Fibroblast of villous mesenchyme (primary cell): ENCODE data around the gene BMPR2. TPM values are rescaled to one million over a fixed set of nuclear protein-coding genes. Genes with fewer than 3 reads are reported as not detected.

Source experiments
- DNase-seq: peaks from one replicate; pipeline ENCODE4 v3.0.0-alpha.2; 2010; ENCODE audit warnings: low read depth
- H3K4me3 ChIP-seq: 2 replicates; pipeline ENCODE4 v1.5.1; 2011; ENCODE audit warnings: low read depth, mild to moderate bottlenecking, low read length
- CTCF ChIP-seq: IDR thresholded peaks from 2 replicates; pipeline ENCODE4 v1.5.1; 2012; ENCODE audit warnings: low read depth, mild to moderate bottlenecking, low read length; ENCODE audit not compliant: insufficient read depth
- small RNA-seq: library from RNA; depleted of rRNA; stranded (forward); fragments of <200 nt; gene quantifications from one replicate; pipeline ENCODE3, GENCODE V24; 2012
- total RNA-seq: library from RNA; depleted of rRNA; stranded (reverse); fragments of >200 nt; gene quantifications from 2 replicates; pipeline ENCODE4 v1.2.3, GENCODE V29; 2012

The BMPR2 gene
- total RNA-seq, 1 donor = 47.9 TPM

GRCh38 chr2:202609381-202610145 is 233.4 kb downstream of the BMPR2 start:
- no peak for TF ChIP-seq CTCF
- DNase-seq = no peak
- H3K4me3 ChIP-seq = no peak overlapping the region

- DNase-seq = no peak
- H3K4me3 ChIP-seq = no peak overlapping the region
- TF ChIP-seq CTCF = no peak
Measured at GRCh38 chr2:202610380-202610779, 234.3 kb downstream of the BMPR2 start.

GRCh38 chr2:202612145-202612544 is 236.0 kb downstream of the BMPR2 start:
- H3K4me3 ChIP-seq = no peak overlapping the region
- no peak for DNase-seq
- no peak for TF ChIP-seq CTCF

- H3K4me3 ChIP-seq = no peak overlapping the region
- no peak for DNase-seq
- TF ChIP-seq CTCF = no peak
Measured at GRCh38 chr2:202613479-202613878, 237.4 kb downstream of the BMPR2 start.

Small RNA genes lying within 50 kb of the gene (small RNA-seq; reads per million reads assigned to genes)
- not detected for gene MTND4LP17
- not detected for gene RN7SL753P

Other genes with a start within 250 kb of the BMPR2 start
- 109 and 167 TPM in 2 replicates for gene SUMO1, start 137.7 kb upstream of the BMPR2 start, total RNA-seq
- gene NOP58, start 110.6 kb upstream of the BMPR2 start, total RNA-seq = 53.8 and 82.5 TPM in 2 replicates